Glutamatergic neuron (in vitro differentiated cells): ENCODE results near the gene GGT1. TPM values are rescaled to one million over a fixed set of nuclear protein-coding genes. Genes with fewer than 3 reads are reported as not detected.

ENCODE experiments used
- DNase-seq: peaks from one replicate; pipeline ENCODE4 v3.0.0; 2022
- H3K27ac Mint-ChIP-seq: one replicate; pipeline ENCODE4 v1.8.0; 2020; ENCODE audit warnings: mild to moderate bottlenecking, mixed read lengths, inconsistent platforms; ENCODE audit not compliant: unreplicated experiment
- H3K27me3 Mint-ChIP-seq: one replicate; pipeline ENCODE4 v1.8.0; 2020; ENCODE audit warnings: mild to moderate bottlenecking, moderate library complexity, mixed read lengths, inconsistent platforms; ENCODE audit not compliant: unreplicated experiment
- H3K36me3 Mint-ChIP-seq: one replicate; pipeline ENCODE4 v1.8.0; 2020; ENCODE audit warnings: mild to moderate bottlenecking, mixed read lengths, inconsistent platforms; ENCODE audit not compliant: unreplicated experiment
- H3K4me1 Mint-ChIP-seq: one replicate; pipeline ENCODE4 v1.8.0; 2020; ENCODE audit warnings: mild to moderate bottlenecking, low read depth, mixed read lengths, inconsistent platforms; ENCODE audit not compliant: unreplicated experiment
- H3K4me3 Mint-ChIP-seq: one replicate; pipeline ENCODE4 v1.8.0; 2020; ENCODE audit warnings: mild to moderate bottlenecking, mixed read lengths, inconsistent platforms; ENCODE audit not compliant: unreplicated experiment
- H3K9me3 Mint-ChIP-seq: one replicate; pipeline ENCODE4 v1.8.0; 2020; ENCODE audit warnings: mild to moderate bottlenecking, moderate library complexity, mixed read lengths, inconsistent platforms; ENCODE audit not compliant: unreplicated experiment
- total RNA-seq: library from RNA; stranded (reverse); fragmentation: NEBNext Ultra II Directional; extraction: Animal tissue kit (Norgen Biotek cat#: 25700); gene quantifications from one replicate; pipeline ENCODE4 v1.2.1, GENCODE V29; 2021; ENCODE audit not compliant: unreplicated experiment
- TF ChIP-seq, protein P1 (sequence below): fragments of 200-600 bp; sonication (generic); IDR thresholded peaks from one replicate; pipeline ENCODE4 v1.5.0; 2021; ENCODE audit not compliant: partially characterized antibody, unreplicated experiment

The GGT1 gene
- total RNA-seq, 1 donor from 2014 or later: 3.1 TPM

DNA sequence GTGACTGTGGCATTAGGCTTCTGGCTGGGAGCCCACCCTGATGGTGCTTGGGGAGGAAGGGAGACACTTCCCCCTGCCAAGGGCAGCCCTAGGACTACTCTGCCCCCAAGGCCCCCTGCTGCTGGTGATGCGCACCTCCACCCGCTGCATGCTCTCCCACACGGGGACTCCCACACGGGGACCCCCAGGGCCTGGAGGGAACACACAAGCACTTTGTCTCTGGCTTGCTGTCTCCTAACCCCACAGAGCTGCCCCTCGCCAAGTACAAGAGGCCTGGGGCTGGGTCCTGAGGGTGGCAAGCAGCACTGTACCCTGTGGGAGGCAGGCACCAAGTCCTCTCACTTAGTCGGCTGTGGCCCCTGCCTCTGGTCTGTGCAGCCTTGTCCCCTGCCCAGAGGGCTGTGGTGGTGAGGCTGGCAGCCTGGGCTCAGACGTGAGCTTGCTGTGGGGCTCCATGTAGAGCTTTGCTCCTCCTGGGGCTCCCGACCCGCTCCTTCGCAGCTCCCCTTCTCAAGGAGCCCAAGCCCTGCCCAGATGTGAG, 18.1 kb upstream of the GGT1 start:
- Mint-ChIP-seq H3K36me3 (no peaks in the 10 kb centered on the region), H3K27ac (no peak overlapping the region), H3K27me3 (no peaks in the 10 kb centered on the region), H3K9me3 (no peaks in the 10 kb centered on the region), H3K4me3 (no peak overlapping the region), H3K4me1 (no peaks in the 10 kb centered on the region)
- DNase-seq: no peak
- TF ChIP-seq, protein P1, sequence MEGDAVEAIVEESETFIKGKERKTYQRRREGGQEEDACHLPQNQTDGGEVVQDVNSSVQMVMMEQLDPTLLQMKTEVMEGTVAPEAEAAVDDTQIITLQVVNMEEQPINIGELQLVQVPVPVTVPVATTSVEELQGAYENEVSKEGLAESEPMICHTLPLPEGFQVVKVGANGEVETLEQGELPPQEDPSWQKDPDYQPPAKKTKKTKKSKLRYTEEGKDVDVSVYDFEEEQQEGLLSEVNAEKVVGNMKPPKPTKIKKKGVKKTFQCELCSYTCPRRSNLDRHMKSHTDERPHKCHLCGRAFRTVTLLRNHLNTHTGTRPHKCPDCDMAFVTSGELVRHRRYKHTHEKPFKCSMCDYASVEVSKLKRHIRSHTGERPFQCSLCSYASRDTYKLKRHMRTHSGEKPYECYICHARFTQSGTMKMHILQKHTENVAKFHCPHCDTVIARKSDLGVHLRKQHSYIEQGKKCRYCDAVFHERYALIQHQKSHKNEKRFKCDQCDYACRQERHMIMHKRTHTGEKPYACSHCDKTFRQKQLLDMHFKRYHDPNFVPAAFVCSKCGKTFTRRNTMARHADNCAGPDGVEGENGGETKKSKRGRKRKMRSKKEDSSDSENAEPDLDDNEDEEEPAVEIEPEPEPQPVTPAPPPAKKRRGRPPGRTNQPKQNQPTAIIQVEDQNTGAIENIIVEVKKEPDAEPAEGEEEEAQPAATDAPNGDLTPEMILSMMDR: no peak

GRCh38 chr22:24585461-24585860, 17.5 kb upstream of the GGT1 start:
- Mint-ChIP-seq H3K36me3 (no peaks in the 10 kb centered on the region), H3K27ac (no peak overlapping the region), H3K9me3 (no peaks in the 10 kb centered on the region), H3K27me3 (no peaks in the 10 kb centered on the region), H3K4me3 (no peak overlapping the region), H3K4me1 (peaks cover under 1% of the 10 kb centered on the region)
- TF ChIP-seq, protein P1: no peak
- no peak for DNase-seq

- peaks cover 4% of the 10 kb centered on the region for H3K4me1 Mint-ChIP-seq
- no peak overlapping the region for H3K27ac Mint-ChIP-seq
These were observed 17.0 kb upstream of the GGT1 start for GRCh38 chr22:24585927-24586546.

GRCh38 chr22:24587251-24587650, 15.7 kb upstream of the GGT1 start:
- H3K27ac Mint-ChIP-seq: no peak overlapping the region
- no peak for DNase-seq
- H3K4me1 Mint-ChIP-seq: peaks cover 7% of the 10 kb centered on the region
- H3K27me3 Mint-ChIP-seq: no peaks in the 10 kb centered on the region
- no peaks in the 10 kb centered on the region for H3K36me3 Mint-ChIP-seq
- H3K9me3 Mint-ChIP-seq: peaks cover 2% of the 10 kb centered on the region
- H3K4me3 Mint-ChIP-seq: no peak overlapping the region
- TF ChIP-seq, protein P1: no peak

More at GRCh38 chr22:24585927-24586546, 17.0 kb upstream of the GGT1 start:
- Mint-ChIP-seq H3K27me3 (no peaks in the 10 kb centered on the region), H3K36me3 (no peaks in the 10 kb centered on the region), H3K4me3 (no peak overlapping the region), H3K9me3 (no peaks in the 10 kb centered on the region)
- TF ChIP-seq, protein P1: no peak
- DNase-seq: no peak

GRCh38 chr22:24587948-24588347, 15.0 kb upstream of the GGT1 start:
- no peak overlapping the region for H3K27ac Mint-ChIP-seq
- H3K4me1 Mint-ChIP-seq: peaks cover 7% of the 10 kb centered on the region
- H3K4me3 Mint-ChIP-seq: no peak overlapping the region
- TF ChIP-seq, protein P1: no peak
- H3K27me3 Mint-ChIP-seq: peaks cover 1% of the 10 kb centered on the region
- DNase-seq: no peak
- no peaks in the 10 kb centered on the region for H3K36me3 Mint-ChIP-seq
- peaks cover 3% of the 10 kb centered on the region for H3K9me3 Mint-ChIP-seq
